ENCODE data around the gene PCBP3. TPM values are rescaled to one million over a fixed set of nuclear protein-coding genes. Genes with fewer than 3 reads are reported as not detected.

The PCBP3 gene
- total and polyA plus RNA-seq, 2 of the 13 experiments (the other 11 are each of a cell fraction or from before 2014, with no cell fraction given) = not detected

DNA sequence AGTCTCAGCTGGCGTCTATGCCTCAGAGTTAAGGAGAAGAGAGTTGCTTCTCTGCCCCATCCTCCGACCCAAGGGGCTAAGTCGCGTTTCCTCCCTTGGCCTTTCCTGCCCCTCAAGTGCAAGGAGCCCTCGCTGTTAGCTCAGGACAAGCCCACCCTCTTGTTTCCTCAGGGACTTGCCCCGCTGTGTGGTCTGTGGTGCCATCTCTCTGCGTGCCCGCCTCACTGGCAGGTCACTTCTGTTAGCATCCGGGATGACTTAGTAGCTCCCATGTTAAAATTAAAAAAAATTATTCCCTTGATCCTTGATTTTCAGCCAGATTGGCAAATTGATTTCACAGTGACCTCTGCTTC is 96.5 kb downstream of the PCBP3 start:
- CTCF ChIA-PET (ENCODE audit: low intra/inter-chr PET ratio, low total read pairs) = no interaction called here
- no peaks in the 10 kb centered on the region for H3K4me1 ChIP-seq (ENCODE audit: insufficient read depth, low read length)
- TF ChIP-seq, protein P1, sequence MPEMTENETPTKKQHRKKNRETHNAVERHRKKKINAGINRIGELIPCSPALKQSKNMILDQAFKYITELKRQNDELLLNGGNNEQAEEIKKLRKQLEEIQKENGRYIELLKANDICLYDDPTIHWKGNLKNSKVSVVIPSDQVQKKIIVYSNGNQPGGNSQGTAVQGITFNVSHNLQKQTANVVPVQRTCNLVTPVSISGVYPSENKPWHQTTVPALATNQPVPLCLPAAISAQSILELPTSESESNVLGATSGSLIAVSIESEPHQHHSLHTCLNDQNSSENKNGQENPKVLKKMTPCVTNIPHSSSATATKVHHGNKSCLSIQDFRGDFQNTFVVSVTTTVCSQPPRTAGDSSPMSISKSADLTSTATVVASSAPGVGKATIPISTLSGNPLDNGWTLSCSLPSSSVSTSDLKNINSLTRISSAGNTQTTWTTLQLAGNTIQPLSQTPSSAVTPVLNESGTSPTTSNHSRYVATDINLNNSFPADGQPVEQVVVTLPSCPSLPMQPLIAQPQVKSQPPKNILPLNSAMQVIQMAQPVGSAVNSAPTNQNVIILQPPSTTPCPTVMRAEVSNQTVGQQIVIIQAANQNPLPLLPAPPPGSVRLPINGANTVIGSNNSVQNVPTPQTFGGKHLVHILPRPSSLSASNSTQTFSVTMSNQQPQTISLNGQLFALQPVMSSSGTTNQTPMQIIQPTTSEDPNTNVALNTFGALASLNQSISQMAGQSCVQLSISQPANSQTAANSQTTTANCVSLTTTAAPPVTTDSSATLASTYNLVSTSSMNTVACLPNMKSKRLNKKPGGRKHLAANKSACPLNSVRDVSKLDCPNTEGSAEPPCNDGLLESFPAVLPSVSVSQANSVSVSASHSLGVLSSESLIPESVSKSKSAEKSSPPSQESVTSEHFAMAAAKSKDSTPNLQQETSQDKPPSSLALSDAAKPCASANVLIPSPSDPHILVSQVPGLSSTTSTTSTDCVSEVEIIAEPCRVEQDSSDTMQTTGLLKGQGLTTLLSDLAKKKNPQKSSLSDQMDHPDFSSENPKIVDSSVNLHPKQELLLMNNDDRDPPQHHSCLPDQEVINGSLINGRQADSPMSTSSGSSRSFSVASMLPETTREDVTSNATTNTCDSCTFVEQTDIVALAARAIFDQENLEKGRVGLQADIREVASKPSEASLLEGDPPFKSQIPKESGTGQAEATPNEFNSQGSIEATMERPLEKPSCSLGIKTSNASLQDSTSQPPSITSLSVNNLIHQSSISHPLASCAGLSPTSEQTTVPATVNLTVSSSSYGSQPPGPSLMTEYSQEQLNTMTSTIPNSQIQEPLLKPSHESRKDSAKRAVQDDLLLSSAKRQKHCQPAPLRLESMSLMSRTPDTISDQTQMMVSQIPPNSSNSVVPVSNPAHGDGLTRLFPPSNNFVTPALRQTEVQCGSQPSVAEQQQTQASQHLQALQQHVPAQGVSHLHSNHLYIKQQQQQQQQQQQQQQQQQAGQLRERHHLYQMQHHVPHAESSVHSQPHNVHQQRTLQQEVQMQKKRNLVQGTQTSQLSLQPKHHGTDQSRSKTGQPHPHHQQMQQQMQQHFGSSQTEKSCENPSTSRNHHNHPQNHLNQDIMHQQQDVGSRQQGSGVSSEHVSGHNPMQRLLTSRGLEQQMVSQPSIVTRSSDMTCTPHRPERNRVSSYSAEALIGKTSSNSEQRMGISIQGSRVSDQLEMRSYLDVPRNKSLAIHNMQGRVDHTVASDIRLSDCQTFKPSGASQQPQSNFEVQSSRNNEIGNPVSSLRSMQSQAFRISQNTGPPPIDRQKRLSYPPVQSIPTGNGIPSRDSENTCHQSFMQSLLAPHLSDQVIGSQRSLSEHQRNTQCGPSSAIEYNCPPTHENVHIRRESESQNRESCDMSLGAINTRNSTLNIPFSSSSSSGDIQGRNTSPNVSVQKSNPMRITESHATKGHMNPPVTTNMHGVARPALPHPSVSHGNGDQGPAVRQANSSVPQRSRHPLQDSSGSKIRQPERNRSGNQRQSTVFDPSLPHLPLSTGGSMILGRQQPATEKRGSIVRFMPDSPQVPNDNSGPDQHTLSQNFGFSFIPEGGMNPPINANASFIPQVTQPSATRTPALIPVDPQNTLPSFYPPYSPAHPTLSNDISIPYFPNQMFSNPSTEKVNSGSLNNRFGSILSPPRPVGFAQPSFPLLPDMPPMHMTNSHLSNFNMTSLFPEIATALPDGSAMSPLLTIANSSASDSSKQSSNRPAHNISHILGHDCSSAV (CRISPR knock-in tag; IDR thresholded peaks at IDR 0.05; ENCODE audit: borderline replicate concordance) = no peak
- TF ChIP-seq JUND (CRISPR knock-in tag; IDR thresholded peaks at IDR 0.05) = no peak
- no peak for TF ChIP-seq ATF1 (CRISPR knock-in tag; IDR thresholded peaks at IDR 0.05)
- TF ChIP-seq GATAD1 (CRISPR knock-in tag; IDR thresholded peaks at IDR 0.05) = no peak
- TF ChIP-seq, protein P2, sequence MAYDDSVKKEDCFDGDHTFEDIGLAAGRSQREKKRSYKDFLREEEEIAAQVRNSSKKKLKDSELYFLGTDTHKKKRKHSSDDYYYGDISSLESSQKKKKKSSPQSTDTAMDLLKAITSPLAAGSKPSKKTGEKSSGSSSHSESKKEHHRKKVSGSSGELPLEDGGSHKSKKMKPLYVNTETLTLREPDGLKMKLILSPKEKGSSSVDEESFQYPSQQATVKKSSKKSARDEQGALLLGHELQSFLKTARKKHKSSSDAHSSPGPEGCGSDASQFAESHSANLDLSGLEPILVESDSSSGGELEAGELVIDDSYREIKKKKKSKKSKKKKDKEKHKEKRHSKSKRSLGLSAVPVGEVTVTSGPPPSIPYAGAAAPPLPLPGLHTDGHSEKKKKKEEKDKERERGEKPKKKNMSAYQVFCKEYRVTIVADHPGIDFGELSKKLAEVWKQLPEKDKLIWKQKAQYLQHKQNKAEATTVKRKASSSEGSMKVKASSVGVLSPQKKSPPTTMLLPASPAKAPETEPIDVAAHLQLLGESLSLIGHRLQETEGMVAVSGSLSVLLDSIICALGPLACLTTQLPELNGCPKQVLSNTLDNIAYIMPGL (CRISPR knock-in tag; IDR thresholded peaks at IDR 0.05; ENCODE audit: borderline replicate concordance in 1 of 2, low read depth in 1 of 2) = no peak
- TF ChIP-seq ARHGAP35 (CRISPR knock-in tag; IDR thresholded peaks at IDR 0.05; ENCODE audit: borderline replicate concordance) = no peak
- TF ChIP-seq ZNF607 (CRISPR knock-in tag; IDR thresholded peaks at IDR 0.05; ENCODE audit: borderline replicate concordance) = no peak
- no peak for TF ChIP-seq IKZF1 (IDR thresholded peaks at IDR 0.05)
- no peak for TF ChIP-seq ZBTB8A (CRISPR knock-in tag; IDR thresholded peaks at IDR 0.05; ENCODE audit: borderline replicate concordance, low read depth)
- TF ChIP-seq, protein P3, sequence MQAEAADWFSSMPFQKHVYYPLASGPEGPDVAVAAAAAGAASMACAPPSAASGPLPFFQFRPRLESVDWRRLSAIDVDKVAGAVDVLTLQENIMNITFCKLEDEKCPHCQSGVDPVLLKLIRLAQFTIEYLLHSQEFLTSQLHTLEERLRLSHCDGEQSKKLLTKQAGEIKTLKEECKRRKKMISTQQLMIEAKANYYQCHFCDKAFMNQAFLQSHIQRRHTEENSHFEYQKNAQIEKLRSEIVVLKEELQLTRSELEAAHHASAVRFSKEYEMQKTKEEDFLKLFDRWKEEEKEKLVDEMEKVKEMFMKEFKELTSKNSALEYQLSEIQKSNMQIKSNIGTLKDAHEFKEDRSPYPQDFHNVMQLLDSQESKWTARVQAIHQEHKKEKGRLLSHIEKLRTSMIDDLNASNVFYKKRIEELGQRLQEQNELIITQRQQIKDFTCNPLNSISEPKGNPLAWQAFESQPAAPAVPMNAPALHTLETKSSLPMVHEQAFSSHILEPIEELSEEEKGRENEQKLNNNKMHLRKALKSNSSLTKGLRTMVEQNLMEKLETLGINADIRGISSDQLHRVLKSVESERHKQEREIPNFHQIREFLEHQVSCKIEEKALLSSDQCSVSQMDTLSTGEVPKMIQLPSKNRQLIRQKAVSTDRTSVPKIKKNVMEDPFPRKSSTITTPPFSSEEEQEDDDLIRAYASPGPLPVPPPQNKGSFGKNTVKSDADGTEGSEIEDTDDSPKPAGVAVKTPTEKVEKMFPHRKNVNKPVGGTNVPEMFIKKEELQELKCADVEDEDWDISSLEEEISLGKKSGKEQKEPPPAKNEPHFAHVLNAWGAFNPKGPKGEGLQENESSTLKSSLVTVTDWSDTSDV (CRISPR knock-in tag; IDR thresholded peaks at IDR 0.05) = no peak
- no peak for TF ChIP-seq ZNF143 (CRISPR knock-in tag; IDR thresholded peaks at IDR 0.05)
- no peak for TF ChIP-seq ZNF569 (CRISPR knock-in tag; IDR thresholded peaks at IDR 0.05; ENCODE audit: borderline replicate concordance)
- no peak for TF ChIP-seq MYNN (CRISPR knock-in tag; IDR thresholded peaks at IDR 0.05; ENCODE audit: low read depth)

More for the DNA sequence above, 96.5 kb downstream of the PCBP3 start:
- no peak overlapping the region for H3K9ac ChIP-seq (ENCODE audit: insufficient read depth, low read depth, low read length)
- intact Hi-C loops (cut with micrococcal nuclease; ENCODE audit: unreplicated experiment) (no loop called here), in situ Hi-C loops (cut with HindIII; ENCODE audit: extremely low pct_ligation_motif_present, low pct_unique_long_range_greater_than_20kb) (no loop called here)
- H3K79me2 ChIP-seq (ENCODE audit: insufficient read depth, low read length) = no peaks in the 10 kb centered on the region
- H4K20me1 ChIP-seq (ENCODE audit: insufficient read depth, low read length) = no peaks in the 10 kb centered on the region
- FAIRE-seq (no peak), DNase-seq (ENCODE audit: low spot score) (no peak), ATAC-seq (no peak)
- H3K27ac ChIP-seq (ENCODE audit: extremely low read length, insufficient read depth, low read length) = no peak overlapping the region
- no TSS peak for BruUV-seq (replicated peaks)
- H3K4me3 ChIP-seq (replicated peaks in 1 of 3; ENCODE audit: insufficient read depth in 1 of 3, low read depth in 2 of 3, low read length in 3 of 3) = no peak overlapping the region
- 56% methylated on average over 9 of the region's 9 CpGs for WGBS (ENCODE audit: low lambda C conversion rate)
- peaks cover 1 to 13% of the 10 kb centered on the region in 2 experiments; a peak in 2 of 5 replicates for H3K27me3 ChIP-seq (ENCODE audit: control insufficient read depth in 1 of 2, insufficient read depth in 2 of 2, low read length in 2 of 2)
- no peak overlapping the region for H3K4me2 ChIP-seq (ENCODE audit: low read depth, low read length)
- H3K9me3 ChIP-seq (ENCODE audit: low read length) = no peaks in the 10 kb centered on the region
- POLR2A ChIA-PET = no interaction called here
- no peak overlapping the region for H2AFZ ChIP-seq (ENCODE audit: low read length)
- no peaks in the 10 kb centered on the region for H3K36me3 ChIP-seq (replicated peaks in 1 of 2; ENCODE audit: control insufficient read depth in 1 of 2, insufficient read depth in 2 of 2, low read length in 2 of 2)

All from HepG2 (cell line).